K562 (cell line): ENCODE results near the gene VLDLR. TPM values are rescaled to one million over a fixed set of nuclear protein-coding genes. Genes with fewer than 3 reads are reported as not detected.
A peak's percentile ranks its signal among the peaks of the same experiment; 100 is the strongest.
"Not testable (repeated sequence)": the region's sequence is repeated elsewhere in the genome, so short reads cannot be mapped to it uniquely, and the experiment has no call there.

Source experiments
- ATAC-seq: fragments of 200-7000 bp; cut with Tn5 transposase; 3 replicates; pipeline ENCODE4 v1.9.1; 2020; ENCODE audit warnings: moderate library complexity
- BruUV-seq: library from RNA; stranded (reverse); fragments of 400-500 nt; replicated peaks from 2 replicates; lab custom pipeline; 2021; lab: Mats Ljungman, UMichigan
- CTCF ChIA-PET: fragments of 300-600 bp; formaldehyde crosslinking; extraction: SDS; loops from one replicate; lab custom pipeline; 2021; ENCODE audit warnings: low intra/inter-chr PET ratio; lab: Yijun Ruan, JAX
- POLR2A ChIA-PET: fragments of 300-600, 350-650 bp; sonication (Branson Sonifier 250); formaldehyde crosslinking; extraction: SDS; loops from one replicate; lab custom pipeline; 2021; ENCODE audit warnings: antibody characterized with exemption, inconsistent platforms; lab: Yijun Ruan, JAX
- DNase-seq, 4 experiments: peaks; one replicate each; pipeline versions ENCODE4 v3.0.0 to v3.0.0-alpha.2; 2011 to 2018; ENCODE audit warnings: low spot score in 3 of 4, mixed read lengths in 3 of 4; ENCODE audit errors: extremely low read depth in 1 of 4
- FAIRE-seq: peaks from 2 replicates; lab custom pipeline; 2011; peaks lifted over from hg19 to GRCh38; lab: Jason Lieb, UNC
- H2AFZ ChIP-seq: 2 replicates; pipeline ENCODE4 v1.6.0; 2011; ENCODE audit warnings: low read depth, low read length, control low read depth, inconsistent platforms
- H3K27ac ChIP-seq: fragments of 200-600 bp; 3 replicates; pipeline ENCODE4 v1.8.0; 2011; ENCODE audit warnings: low read depth, mild to moderate bottlenecking, control low read depth, inconsistent platforms, low read length, moderate library complexity, mixed read lengths; ENCODE audit errors: extremely low read depth
- H3K27me3 ChIP-seq, 2 experiments: fragments of 300-600 bp in 1 of 2; 2 replicates in 1 of 2; 3 replicates in 1 of 2; pipeline versions ENCODE4 v1.6.0 to v1.8.0; 2011; ENCODE audit warnings: inconsistent platforms in 2 of 2, low read length in 2 of 2, mild to moderate bottlenecking in 1 of 2, mixed read lengths in 1 of 2, moderate library complexity in 1 of 2; ENCODE audit not compliant: control insufficient read depth in 2 of 2, insufficient read depth in 2 of 2
- H3K36me3 ChIP-seq: fragments of 300-600 bp; 3 replicates; pipeline ENCODE4 v1.8.0; 2011; ENCODE audit warnings: mild to moderate bottlenecking, low read length, inconsistent platforms; ENCODE audit not compliant: control insufficient read depth, insufficient read depth
- H3K4me1 ChIP-seq, 2 experiments: fragments of 200-600 bp in 1 of 2; replicated peaks in 1 of 2; 2 replicates in 1 of 2; 3 replicates in 1 of 2; pipeline versions ENCODE4 v1.5.1 to v1.8.0; 2011; ENCODE audit warnings: inconsistent platforms in 2 of 2, low read length in 2 of 2, mild to moderate bottlenecking in 1 of 2, mixed read lengths in 1 of 2, moderate library complexity in 1 of 2; ENCODE audit not compliant: control insufficient read depth in 2 of 2, insufficient read depth in 2 of 2
- H3K4me2 ChIP-seq: 2 replicates; pipeline ENCODE4 v1.6.1; 2011; ENCODE audit warnings: low read length, control low read depth, inconsistent platforms, mixed read lengths; ENCODE audit not compliant: insufficient read depth
- H3K4me3 ChIP-seq: fragments of 200-600 bp; sonication (generic), shearing (Covaris generic); 2 replicates; pipeline ENCODE4 v1.5.1; 2016; ENCODE audit warnings: control low read depth, inconsistent platforms
- H3K79me2 ChIP-seq: fragments of 200-600 bp; 3 replicates; pipeline ENCODE4 v1.8.0; 2011; ENCODE audit warnings: low read length, inconsistent platforms; ENCODE audit not compliant: control insufficient read depth, insufficient read depth
- H3K9ac ChIP-seq, 2 experiments: 2 replicates each; pipeline versions ENCODE4 v1.6.0 to v1.6.1; 2011; ENCODE audit warnings: low read depth in 2 of 2, low read length in 2 of 2, control low read depth in 1 of 2, inconsistent platforms in 1 of 2, mild to moderate bottlenecking in 1 of 2, mixed read lengths in 1 of 2; ENCODE audit not compliant: insufficient read depth in 1 of 2
- H3K9me1 ChIP-seq: one replicate; pipeline ENCODE4 v1.6.0; 2011; ENCODE audit warnings: inconsistent platforms, mild to moderate bottlenecking, low read length, moderate library complexity; ENCODE audit not compliant: control insufficient read depth, insufficient read depth
- H3K9me3 ChIP-seq: replicated peaks from 2 replicates; pipeline ENCODE4 v1.5.1; 2011; ENCODE audit warnings: low read depth, low read length, inconsistent platforms; ENCODE audit not compliant: control insufficient read depth, insufficient read depth
- H4K20me1 ChIP-seq: replicated peaks from 2 replicates; pipeline ENCODE4 v1.6.1; 2011; ENCODE audit warnings: low read length, inconsistent platforms, mixed read lengths; ENCODE audit not compliant: control insufficient read depth, insufficient read depth
- RBM25 ChIP-seq: fragments of 200-400 bp; formaldehyde crosslinking; IDR thresholded peaks from 2 replicates; pipeline ENCODE4 v1.6.1; 2018; ENCODE audit warnings: low read length, low read depth, moderate library complexity; ENCODE audit not compliant: severe bottlenecking
- ZNF146 ChIP-seq: IDR thresholded peaks from one replicate; pipeline ENCODE4 v1.6.1; 2018; ENCODE audit warnings: missing compliant biosample characterization; ENCODE audit not compliant: unreplicated experiment
- WGBS: fragments of 100-300 bp; shearing (Covaris generic); methylation state at CpG from one replicate; pipeline ENCODE4 v1.1.6; 2016; ENCODE audit warnings: low coverage, mixed read lengths; ENCODE audit not compliant: insufficient coverage; ENCODE audit errors: missing lambda C conversion rate; 5-methylcytosine and 5-hydroxymethylcytosine counted together
- in situ Hi-C: fragments of 300-500 bp; cut with MboI; formaldehyde crosslinking; loops from 4 replicates; pipeline ENCODE4 v1.15.0; 2018; ENCODE audit warnings: inconsistent platforms, mixed read lengths
- intact Hi-C: fragments of 100-400 bp; cut with micrococcal nuclease; formaldehyde crosslinking; loops from 2 replicates; pipeline ENCODE4 v1.14.2; 2022
- polyA plus RNA-seq, 8 experiments: library from polyadenylated mRNA; depleted of rRNA in 4 of 8; stranded (reverse) in 5 of 8; unstranded in 3 of 8; fragments of >200 nt; fragmentation: Nextera tagmentation in 2 of 8; fragmentation: Illumina TruSeq in 1 of 8; extraction: Ambion mirVana in 2 of 8; extraction: Trizol in 1 of 8; gene quantifications; 2 replicates each; pipeline versions ENCODE4 v1.2.1 to v1.2.3, GENCODE V29; 2011 to 2014; ENCODE audit warnings: inconsistent platforms in 1 of 8, missing spikeins in 1 of 8
- total RNA-seq, 7 experiments: library from RNA; depleted of rRNA in 6 of 7; stranded (reverse); fragments of >200 nt in 6 of 7; fragmentation: Illumina TruSeq in 2 of 7; extraction: Trizol in 2 of 7; gene quantifications; 2 replicates each; pipeline versions ENCODE4 v1.2.1 to v1.2.3, GENCODE V29; 2011 to 2021; ENCODE audit warnings: low replicate concordance in 1 of 7
- TF ChIP-seq, protein P1 (sequence below): fragments of 450-650 bp; IDR thresholded peaks from 2 replicates; pipeline ENCODE4 v1.6.1; 2018; ENCODE audit not compliant: partially characterized antibody

Gene VLDLR
- total and polyA plus RNA-seq, 9 of the 15 experiments (the other 6 are each of a cell fraction or from before 2014, with no cell fraction given) = 0.03 to 0.58 (median 0.08) TPM

DNA sequence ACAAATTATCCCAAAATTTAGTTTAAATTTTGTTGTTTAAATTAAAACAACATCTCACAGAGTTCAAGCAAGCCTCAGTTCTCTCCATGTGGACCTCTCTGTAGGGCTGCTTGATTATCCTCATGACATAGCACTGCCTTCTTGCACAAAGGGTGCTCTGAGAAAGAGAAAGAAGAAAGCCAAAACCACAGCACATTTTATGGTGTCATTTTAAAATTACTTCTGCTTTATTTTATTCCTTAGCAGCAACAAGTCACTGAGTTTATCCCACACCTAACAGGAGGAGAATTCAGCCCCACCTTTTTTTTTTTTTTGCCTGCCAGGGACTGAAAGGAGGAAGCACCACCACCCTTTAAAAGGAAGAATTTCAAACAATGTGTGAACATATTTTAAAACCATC, 82.9 kb downstream of the VLDLR start (continued):
- TF ChIP-seq, protein P1, sequence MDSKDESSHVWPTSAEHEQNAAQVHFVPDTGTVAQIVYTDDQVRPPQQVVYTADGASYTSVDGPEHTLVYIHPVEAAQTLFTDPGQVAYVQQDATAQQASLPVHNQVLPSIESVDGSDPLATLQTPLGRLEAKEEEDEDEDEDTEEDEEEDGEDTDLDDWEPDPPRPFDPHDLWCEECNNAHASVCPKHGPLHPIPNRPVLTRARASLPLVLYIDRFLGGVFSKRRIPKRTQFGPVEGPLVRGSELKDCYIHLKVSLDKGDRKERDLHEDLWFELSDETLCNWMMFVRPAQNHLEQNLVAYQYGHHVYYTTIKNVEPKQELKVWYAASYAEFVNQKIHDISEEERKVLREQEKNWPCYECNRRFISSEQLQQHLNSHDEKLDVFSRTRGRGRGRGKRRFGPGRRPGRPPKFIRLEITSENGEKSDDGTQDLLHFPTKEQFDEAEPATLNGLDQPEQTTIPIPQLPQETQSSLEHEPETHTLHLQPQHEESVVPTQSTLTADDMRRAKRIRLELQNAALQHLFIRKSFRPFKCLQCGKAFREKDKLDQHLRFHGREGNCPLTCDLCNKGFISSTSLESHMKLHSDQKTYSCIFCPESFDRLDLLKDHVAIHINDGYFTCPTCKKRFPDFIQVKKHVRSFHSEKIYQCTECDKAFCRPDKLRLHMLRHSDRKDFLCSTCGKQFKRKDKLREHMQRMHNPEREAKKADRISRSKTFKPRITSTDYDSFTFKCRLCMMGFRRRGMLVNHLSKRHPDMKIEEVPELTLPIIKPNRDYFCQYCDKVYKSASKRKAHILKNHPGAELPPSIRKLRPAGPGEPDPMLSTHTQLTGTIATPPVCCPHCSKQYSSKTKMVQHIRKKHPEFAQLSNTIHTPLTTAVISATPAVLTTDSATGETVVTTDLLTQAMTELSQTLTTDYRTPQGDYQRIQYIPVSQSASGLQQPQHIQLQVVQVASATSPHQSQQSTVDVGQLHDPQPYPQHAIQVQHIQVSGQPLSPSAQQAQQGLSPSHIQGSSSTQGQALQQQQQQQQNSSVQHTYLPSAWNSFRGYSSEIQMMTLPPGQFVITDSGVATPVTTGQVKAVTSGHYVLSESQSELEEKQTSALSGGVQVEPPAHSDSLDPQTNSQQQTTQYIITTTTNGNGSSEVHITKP = no peak

DNA sequence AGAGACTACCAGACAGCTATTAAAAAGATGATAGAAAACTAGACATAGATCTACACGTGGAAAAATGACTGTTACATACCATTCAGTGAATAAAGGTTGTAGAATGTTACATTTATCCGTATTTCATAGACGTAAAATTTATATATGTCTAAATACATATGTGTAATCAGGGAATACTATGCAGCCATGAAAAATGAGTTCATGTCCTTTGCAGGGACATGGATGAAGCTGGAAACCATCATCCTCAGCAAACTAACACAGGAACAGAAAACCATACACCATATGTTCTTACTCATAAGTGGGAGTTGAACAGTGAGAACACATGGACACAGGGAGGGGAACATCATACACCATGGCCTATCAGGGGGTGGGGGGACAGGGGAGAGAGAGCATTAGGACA, 85.7 kb downstream of the VLDLR start:
- POLR2A ChIA-PET, H3K4me1 ChIP-seq, H3K9me3 ChIP-seq, H3K9me1 ChIP-seq, H3K79me2 ChIP-seq, H3K27ac ChIP-seq, H3K36me3 ChIP-seq, H2AFZ ChIP-seq, H3K4me2 ChIP-seq, H3K27me3 ChIP-seq, FAIRE-seq, in situ Hi-C loops, ATAC-seq, DNase-seq, CTCF ChIA-PET, BruUV-seq, intact Hi-C loops, H4K20me1 ChIP-seq, H3K4me3 ChIP-seq, H3K9ac ChIP-seq: not testable (repeated sequence)
- TF ChIP-seq ZNF146 (CRISPR knock-in tag) (peak; percentile 87), RBM25 (peak; percentile 40)
- 51% methylated on average over 3 of the region's 3 CpGs for whole genome bisulfite sequencing

Other genes with a start within 250 kb of the VLDLR start
- not detected in 2 replicates for gene KCNV2, start 95.7 kb downstream of the VLDLR start, total RNA-seq (2014; rRNA removed)
- gene KCNV2, start 95.7 kb downstream of the VLDLR start, total RNA-seq (2014; rRNA removed; fragmentation: Illumina TruSeq; extraction: Trizol) = not detected in 2 replicates
- not detected in 2 replicates for gene KCNV2, start 95.7 kb downstream of the VLDLR start, total RNA-seq (2015; rRNA removed; fragmentation: Illumina TruSeq; extraction: Trizol)
- gene KCNV2, start 95.7 kb downstream of the VLDLR start, total RNA-seq (2021) = not detected in 2 replicates
- gene KCNV2, start 95.7 kb downstream of the VLDLR start, polyA plus RNA-seq (2011; rRNA removed) = not detected in 2 replicates
- not detected in 2 replicates for gene KCNV2, start 95.7 kb downstream of the VLDLR start, polyA plus RNA-seq (2014; fragmentation: Illumina TruSeq; extraction: Trizol)
- under 1 TPM in 1 of 2 experiments, not detected in 1; 0.03 TPM for gene KCNV2, start 95.7 kb downstream of the VLDLR start, polyA plus RNA-seq (2014; fragmentation: Nextera tagmentation; extraction: Ambion mirVana)
- not detected in 2 replicates for gene KCNV2, start 95.7 kb downstream of the VLDLR start, polyA plus RNA-seq (2014; rRNA removed)
- 43.6 and 52.4 TPM in 2 replicates for gene PUM3, start 222.3 kb downstream of the VLDLR start, total RNA-seq (2014; rRNA removed)
- gene PUM3, start 222.3 kb downstream of the VLDLR start, total RNA-seq (2014; rRNA removed; fragmentation: Illumina TruSeq; extraction: Trizol) = 91.6 and 98.6 TPM in 2 replicates
- gene PUM3, start 222.3 kb downstream of the VLDLR start, total RNA-seq (2015; rRNA removed; fragmentation: Illumina TruSeq; extraction: Trizol) = 82.9 and 84.4 TPM in 2 replicates
- gene PUM3, start 222.3 kb downstream of the VLDLR start, total RNA-seq (2021) = 57.9 and 62.5 TPM in 2 replicates
- gene PUM3, start 222.3 kb downstream of the VLDLR start, polyA plus RNA-seq (2011; rRNA removed) = 33.1 and 47.7 TPM in 2 replicates
- gene PUM3, start 222.3 kb downstream of the VLDLR start, polyA plus RNA-seq (2014; fragmentation: Illumina TruSeq; extraction: Trizol) = 60.1 and 74.1 TPM in 2 replicates
- gene PUM3, start 222.3 kb downstream of the VLDLR start, polyA plus RNA-seq (2014; fragmentation: Nextera tagmentation; extraction: Ambion mirVana) = 10 to 100 TPM; 51.7 to 80.4 TPM
- gene PUM3, start 222.3 kb downstream of the VLDLR start, polyA plus RNA-seq (2014; rRNA removed) = 47.6 and 48.5 TPM in 2 replicates